SU-DHL-6 (cell line): ENCODE data around the gene SLC35B1.

Experiments used
- CTCF ChIP-seq: fragments of 200-600 bp; sonication (generic); IDR thresholded peaks from one replicate; pipeline ENCODE4 v1.5.1; 2017; ENCODE audit warnings: antibody characterized with exemption, mild to moderate bottlenecking, low read length, moderate library complexity; ENCODE audit not compliant: insufficient read depth, poor library complexity, severe bottlenecking
- EZH2phosphoT487 ChIP-seq: fragments of 200-600 bp; sonication (generic), shearing (Covaris generic); conservative IDR thresholded peaks from 2 replicates; pipeline ENCODE4 v1.6.1; 2018; ENCODE audit warnings: mild to moderate bottlenecking, antibody characterized with exemption, low read length, moderate library complexity, mixed read lengths

GRCh38 chr17:49734515-49735490 is 27.0 kb upstream of the SLC35B1 start:
- no peak for TF ChIP-seq CTCF
- no peak for TF ChIP-seq EZH2phosphoT487
